Activated CD8-positive, alpha-beta memory T cell treated with anti-CD3 and anti-CD28 coated beads for 36 hours (primary cell): Measurements from ENCODE around the gene AMIGO1. TPM values are rescaled to one million over a fixed set of nuclear protein-coding genes. Genes with fewer than 3 reads are reported as not detected.

Experiments used
- CTCF ChIA-PET: fragments of 350-600 bp; sonication (Branson Sonifier 250); formaldehyde crosslinking; loops from one replicate; lab custom pipeline; 2021; ENCODE audit warnings: antibody characterized with exemption; lab: Charles Lee
- POLR2A ChIA-PET: fragments of 350-600 bp; sonication (Branson Sonifier 250); formaldehyde crosslinking; loops from one replicate; lab custom pipeline; 2021; ENCODE audit warnings: antibody characterized with exemption; lab: Charles Lee
- total RNA-seq, 2 experiments: library from RNA; stranded (reverse); gene quantifications; one replicate each; pipeline ENCODE4 v1.2.3, GENCODE V29; 2021

The AMIGO1 gene
- total RNA-seq, 2 experiments from 2014 or later = 2.6 to 3.2 TPM

GRCh38 chr1:109497449-109498160 is 11.9 kb downstream of the AMIGO1 start:
- CTCF ChIA-PET = interaction anchor here (0.9 to 38.8 kb wide), 5 partner anchors 10 to 221 kb away, joined by 3 to 743 read pairs (median 7); no protein-coding TSS in a partner anchor
- POLR2A ChIA-PET = no interaction called here

DNA sequence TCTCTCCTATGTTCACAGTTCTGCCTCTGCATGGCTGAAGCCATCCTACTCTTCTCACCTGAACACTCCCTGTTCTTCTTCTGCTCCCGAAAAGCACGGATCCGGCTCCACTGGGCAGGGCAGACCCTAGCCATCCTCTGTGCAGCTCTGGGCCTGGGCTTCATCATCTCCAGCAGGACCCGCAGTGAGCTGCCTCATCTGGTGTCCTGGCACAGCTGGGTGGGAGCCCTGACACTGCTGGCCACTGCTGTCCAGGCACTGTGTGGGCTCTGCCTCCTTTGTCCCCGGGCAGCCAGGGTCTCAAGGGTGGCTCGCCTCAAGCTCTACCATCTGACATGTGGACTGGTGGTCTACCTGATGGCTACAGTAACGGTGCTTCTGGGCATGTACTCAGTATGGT is 13.8 kb downstream of the AMIGO1 start:
- POLR2A ChIA-PET = interaction anchor here (1.0 kb wide), 1 partner anchor 12 kb away, joined by 3 read pairs; the partner anchor contains the start of gene ATXN7L2

DNA sequence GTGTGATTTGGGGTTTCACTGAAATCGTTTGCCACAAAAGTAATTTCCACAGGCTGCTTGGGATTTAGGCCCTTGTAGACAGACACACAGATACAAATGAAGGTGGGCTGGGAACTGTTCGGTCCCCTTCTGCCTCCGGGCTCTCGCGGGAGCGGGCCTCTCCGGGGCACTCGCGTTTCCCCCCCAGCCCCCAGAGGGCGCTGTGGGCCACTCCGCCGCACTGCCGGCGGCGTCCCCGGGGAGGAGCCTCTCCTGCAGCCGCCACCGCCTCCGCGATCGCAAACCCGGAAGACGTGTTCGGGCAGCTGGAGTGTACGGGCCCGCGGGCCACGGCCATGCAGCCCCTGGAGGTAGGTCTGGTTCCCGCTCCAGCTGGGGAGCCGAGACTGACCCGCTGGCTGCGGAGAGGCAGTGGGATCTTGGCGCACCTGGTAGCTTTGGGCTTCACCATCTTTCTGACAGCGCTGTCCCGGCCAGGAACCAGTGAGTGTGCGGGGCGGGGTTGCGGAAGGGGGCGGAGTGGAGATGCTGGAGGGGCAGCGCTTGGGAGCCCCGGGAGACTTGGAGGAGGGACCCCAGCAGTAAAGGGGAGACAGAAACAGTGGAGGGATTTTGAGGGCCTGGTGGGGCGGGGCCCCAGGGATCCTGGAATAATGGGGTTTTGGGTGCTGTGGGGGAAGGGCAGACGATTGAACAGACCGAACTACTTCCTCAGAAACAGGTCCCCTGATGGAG is 15.6 kb downstream of the AMIGO1 start, which contains the start of gene CYB561D1:
CYB561D1 (plus strand) TSS at position 290 of the 735 bp plus-strand sequence; CDS start at position 336, 46 bp downstream.
- CTCF ChIA-PET = interaction anchor here (0.5 to 38.8 kb wide), 14 partner anchors 10 to 280 kb away, joined by 3 to 743 read pairs (median 4); partner anchors contain the start of genes AMIGO1, ATXN7L2 and SARS1
- POLR2A ChIA-PET = interaction anchor here (1.1 kb wide), 2 partner anchors 39 to 394 kb away, joined by 3 read pairs; no protein-coding TSS in a partner anchor

More for the DNA sequence above, 13.8 kb downstream of the AMIGO1 start:
- CTCF ChIA-PET = interaction anchor here (8.0 to 38.8 kb wide), 2 partner anchors 10 to 33 kb away, joined by 118 to 743 read pairs; partner anchors contain the start of gene AMIGO1

DNA sequence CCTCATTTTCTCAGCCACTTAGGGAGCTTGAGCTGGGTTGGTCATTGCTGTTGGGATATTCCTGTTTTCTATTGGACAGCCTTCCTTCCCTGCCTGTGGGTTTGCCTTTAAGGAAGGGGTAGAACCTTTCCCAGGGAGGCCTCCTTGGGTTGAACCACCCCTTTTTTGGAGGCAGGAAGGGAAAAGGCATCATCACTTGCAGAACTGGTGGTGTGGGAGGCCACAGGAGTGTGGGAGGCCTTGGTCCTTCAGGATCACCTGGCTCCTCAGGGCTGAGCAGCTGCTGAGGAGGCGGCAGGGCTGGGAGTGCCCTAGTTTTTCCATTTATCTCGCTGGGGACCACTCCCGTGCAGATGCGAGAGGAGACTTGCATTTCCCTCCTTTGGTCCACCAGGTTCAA is 16.3 kb downstream of the AMIGO1 start:
- POLR2A ChIA-PET = interaction anchor here (1.1 to 1.2 kb wide), 2 partner anchors 9 to 393 kb away, joined by 3 read pairs; partner anchors contain the start of gene ATXN7L2

GRCh38 chr1:109492779-109493178 is 16.7 kb downstream of the AMIGO1 start:
- POLR2A ChIA-PET = interaction anchor here (0.6 to 1.2 kb wide), 3 partner anchors 9 to 374 kb away, joined by 3 to 7 read pairs (median 3); partner anchors contain the start of gene ATXN7L2
- CTCF ChIA-PET = interaction anchor here (1.3 to 38.8 kb wide), 5 partner anchors 9 to 94 kb away, joined by 4 to 743 read pairs (median 37); partner anchors contain the start of genes AMIGO1 and ATXN7L2

More for the DNA sequence above, 16.3 kb downstream of the AMIGO1 start:
- CTCF ChIA-PET = interaction anchor here (0.5 to 38.8 kb wide), 7 partner anchors 10 to 97 kb away, joined by 3 to 743 read pairs (median 12); partner anchors contain the start of genes AMIGO1 and ATXN7L2

DNA sequence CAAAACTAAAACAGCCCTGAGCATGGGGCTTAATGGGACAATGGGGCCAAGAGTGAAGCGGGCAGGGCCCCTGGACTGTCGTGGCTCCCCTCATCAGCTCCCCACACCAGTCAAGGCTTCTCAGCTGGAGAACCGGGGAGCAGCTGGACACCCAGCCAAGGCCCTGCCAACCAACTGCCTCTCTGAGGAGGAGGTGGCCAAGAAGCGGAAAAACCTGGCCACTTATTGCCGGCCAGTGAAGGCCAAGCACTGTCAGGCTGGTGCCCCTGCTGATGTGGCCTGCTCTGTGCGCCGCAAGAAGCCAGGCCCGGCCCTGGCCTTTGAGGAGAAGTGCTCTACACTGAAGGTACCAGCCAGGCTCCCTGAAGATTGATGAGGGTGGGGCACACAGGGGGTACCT is 18.2 kb downstream of the AMIGO1 start:
- POLR2A ChIA-PET = interaction anchor here (1.0 kb wide), 1 partner anchor 41 kb away, joined by 8 read pairs; no protein-coding TSS in a partner anchor
- CTCF ChIA-PET = interaction anchor here (1.1 to 38.8 kb wide), 5 partner anchors 14 to 52 kb away, joined by 4 to 743 read pairs (median 37); partner anchors contain the start of gene AMIGO1

GRCh38 chr1:109490934-109491302 is 18.6 kb downstream of the AMIGO1 start:
- POLR2A ChIA-PET = interaction anchor here (0.6 to 1.0 kb wide), 2 partner anchors 41 to 257 kb away, joined by 3 to 8 read pairs; no protein-coding TSS in a partner anchor
- CTCF ChIA-PET = interaction anchor here (0.8 to 38.8 kb wide), 7 partner anchors 14 to 241 kb away, joined by 3 to 743 read pairs (median 7); partner anchors contain the start of gene AMIGO1

DNA sequence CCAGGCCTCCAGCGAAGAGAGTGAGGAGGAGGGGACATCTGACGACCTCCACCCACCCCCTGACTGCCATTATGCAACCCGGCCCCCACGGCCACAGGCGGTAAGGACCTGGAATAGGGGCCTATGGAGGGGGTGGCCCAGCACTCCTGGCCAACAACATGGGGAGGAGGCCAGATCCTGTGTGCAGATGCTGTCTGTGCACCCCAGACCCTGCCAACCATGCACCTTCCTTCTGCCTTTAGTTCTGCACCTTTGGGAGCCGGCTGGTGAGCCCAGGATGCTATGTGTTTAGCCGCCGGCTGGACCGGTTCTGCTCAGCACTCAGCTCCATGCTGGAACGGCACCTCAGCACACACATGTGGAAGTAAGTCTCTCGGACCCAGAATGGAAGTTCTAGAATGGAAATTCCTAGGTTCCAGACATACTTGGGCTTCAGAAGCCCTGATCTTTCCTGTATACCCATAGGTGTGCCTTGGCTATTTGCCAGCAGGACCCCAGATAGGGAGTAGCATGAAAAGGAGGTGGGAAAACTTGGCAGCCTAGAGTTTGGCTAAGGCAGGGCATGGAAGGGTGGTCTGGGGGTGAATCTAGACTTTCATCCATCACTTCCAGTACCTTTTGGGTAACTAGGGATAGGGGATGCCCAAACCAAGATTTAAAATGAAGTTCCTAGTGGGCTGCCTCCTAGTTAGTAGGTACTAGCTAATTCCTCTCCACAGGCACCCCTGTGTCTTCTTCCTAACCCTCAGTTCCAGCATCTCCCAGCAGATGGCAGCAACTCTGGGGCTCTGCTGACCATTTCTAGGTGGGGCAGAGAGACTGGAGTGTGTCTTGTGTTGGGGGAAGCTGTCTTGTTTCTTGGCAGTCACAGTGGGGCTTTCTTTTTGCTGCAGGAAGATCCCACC is 19.2 kb downstream of the AMIGO1 start:
- POLR2A ChIA-PET = interaction anchor here (0.6 to 1.0 kb wide), 2 partner anchors 42 to 256 kb away, joined by 3 to 8 read pairs; no protein-coding TSS in a partner anchor
- CTCF ChIA-PET = interaction anchor here (0.5 to 38.8 kb wide), 11 partner anchors 15 to 303 kb away, joined by 3 to 743 read pairs (median 4); partner anchors contain the start of gene AMIGO1

DNA sequence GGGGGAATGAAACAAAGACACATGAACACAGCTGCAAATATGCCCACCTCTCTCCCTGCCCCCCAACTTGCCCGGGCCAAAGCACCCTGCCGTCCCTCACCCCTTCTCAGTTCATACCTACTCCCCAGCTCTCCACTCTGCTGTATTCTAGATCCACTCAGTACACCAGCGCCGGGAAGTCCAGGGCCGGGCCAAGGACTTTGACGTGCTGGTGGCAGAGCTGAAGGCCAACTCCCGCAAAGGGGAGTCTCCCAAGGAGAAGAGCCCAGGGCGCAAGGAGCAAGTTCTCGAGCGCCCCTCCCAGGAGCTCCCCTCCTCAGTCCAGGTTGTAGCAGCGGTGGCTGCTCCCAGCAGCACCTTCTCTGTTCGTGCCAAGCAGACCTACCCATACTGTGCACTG is 20.8 kb downstream of the AMIGO1 start:
- CTCF ChIA-PET = interaction anchor here (8.0 to 38.8 kb wide), 2 partner anchors 17 to 40 kb away, joined by 118 to 743 read pairs; partner anchors contain the start of gene AMIGO1
- POLR2A ChIA-PET = no interaction called here

DNA sequence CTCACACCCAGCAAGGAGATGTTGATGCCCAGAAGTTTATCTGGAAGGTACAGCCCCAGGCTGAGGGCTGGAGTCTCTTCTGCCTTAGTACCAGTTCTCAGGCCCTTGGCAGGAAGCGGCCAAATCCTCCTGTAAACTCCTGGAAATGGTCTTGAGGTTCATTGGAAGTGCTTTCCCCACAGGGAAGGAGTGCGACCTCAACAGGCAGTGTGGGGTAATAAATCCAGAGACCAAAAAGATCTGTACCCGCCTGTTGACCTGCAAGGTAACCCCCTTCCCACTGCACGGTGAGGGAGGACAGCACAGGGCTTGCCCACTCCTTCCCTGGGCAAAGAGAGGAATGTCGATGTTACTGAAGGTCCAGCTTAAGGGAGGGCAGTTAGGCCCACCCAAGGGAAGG is 21.3 kb downstream of the AMIGO1 start:
- ChIA-PET CTCF (interaction anchor here (38.8 kb wide), 1 partner anchor 41 kb away, joined by 743 read pairs; no protein-coding TSS in a partner anchor), POLR2A (no interaction called here)

DNA sequence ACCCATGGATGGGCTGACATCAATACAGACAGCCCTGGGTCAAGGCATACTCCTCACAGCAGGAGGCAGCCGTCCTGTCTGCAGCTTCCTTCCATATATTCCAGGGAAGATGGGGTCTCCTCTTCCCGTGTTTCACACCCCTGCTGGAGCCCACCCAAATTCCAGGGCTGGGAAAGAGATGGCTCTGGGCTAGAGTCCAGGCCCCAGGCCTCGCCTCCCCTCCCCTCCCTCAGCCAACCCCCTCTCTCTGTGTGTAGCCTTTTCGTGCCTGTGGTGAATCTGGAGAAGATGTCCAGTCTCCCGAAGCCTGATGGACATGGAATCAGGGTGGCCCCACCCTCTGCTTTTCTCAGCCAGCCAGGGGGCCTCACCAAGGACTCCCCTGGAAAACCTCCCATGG is 22.3 kb downstream of the AMIGO1 start:
- ChIA-PET CTCF (interaction anchor here (0.7 to 38.8 kb wide), 3 partner anchors 11 to 42 kb away, joined by 3 to 743 read pairs (median 7); no protein-coding TSS in a partner anchor), POLR2A (no interaction called here)

DNA sequence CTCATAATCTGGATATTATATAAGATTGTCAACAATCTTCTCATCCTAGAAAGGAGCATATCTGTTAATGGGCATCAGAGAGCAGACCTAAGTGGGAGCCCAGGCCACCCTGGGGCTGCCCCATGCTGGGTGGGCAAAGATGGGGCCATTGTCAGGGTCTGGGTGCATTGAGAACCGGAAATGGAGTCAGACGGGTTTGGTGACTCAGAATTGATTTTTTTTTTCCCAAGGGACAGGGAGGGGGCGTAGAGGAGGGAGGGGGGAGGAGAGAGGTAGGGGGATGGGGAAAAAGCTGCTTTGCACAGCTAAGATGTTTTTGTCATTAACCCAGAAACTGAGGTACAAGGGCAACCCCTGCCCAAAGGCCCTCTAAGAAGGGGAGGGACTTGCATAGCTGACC is 24.5 kb downstream of the AMIGO1 start:
- ChIA-PET CTCF (interaction anchor here (0.7 to 38.8 kb wide), 4 partner anchors 13 to 385 kb away, joined by 3 to 743 read pairs (median 6); no protein-coding TSS in a partner anchor), POLR2A (interaction anchor here (1.1 to 1.7 kb wide), 2 partner anchors 60 to 63 kb away, joined by 3 to 7 read pairs; partner anchors contain the start of gene GNAI3)

GRCh38 chr1:109484519-109484975 is 25.0 kb downstream of the AMIGO1 start:
- ChIA-PET CTCF (interaction anchor here (0.7 to 38.8 kb wide), 5 partner anchors 9 to 385 kb away, joined by 3 to 743 read pairs (median 7); partner anchors contain the start of genes CYB561D1 and SARS1), POLR2A (interaction anchor here (1.0 to 1.7 kb wide), 5 partner anchors 8 to 384 kb away, joined by 3 to 11 read pairs (median 4); no protein-coding TSS in a partner anchor)

GRCh38 chr1:109483672-109484518 is 25.6 kb downstream of the AMIGO1 start, which contains the start of gene ATXN7L2:
TSS of gene ATXN7L2 (plus strand) at chr1:109483905. CDS start at chr1:109483954, 49 bp downstream.
- ChIA-PET CTCF (interaction anchor here (0.6 to 38.8 kb wide), 9 partner anchors 10 to 384 kb away, joined by 3 to 743 read pairs (median 5); partner anchors contain the start of genes CYB561D1 and SARS1), POLR2A (interaction anchor here (0.7 to 1.7 kb wide), 8 partner anchors 9 to 384 kb away, joined by 3 to 11 read pairs (median 4); partner anchors contain the start of genes AMPD2 and GNAT2)
